K562 (cell line): Measurements from ENCODE around the gene B2M. TPM values are rescaled to one million over a fixed set of nuclear protein-coding genes. Genes with fewer than 3 reads are reported as not detected.

ENCODE experiments used
- ATAC-seq: fragments of 200-7000 bp; cut with Tn5 transposase; 3 replicates; pipeline ENCODE4 v1.9.1; 2020; ENCODE audit warnings: moderate library complexity
- BruUV-seq: library from RNA; stranded (reverse); fragments of 400-500 nt; replicated peaks from 2 replicates; lab custom pipeline; 2021; lab: Mats Ljungman, UMichigan
- CTCF ChIA-PET: fragments of 300-600 bp; formaldehyde crosslinking; extraction: SDS; loops from one replicate; lab custom pipeline; 2021; ENCODE audit warnings: low intra/inter-chr PET ratio; lab: Yijun Ruan, JAX
- POLR2A ChIA-PET: fragments of 300-600, 350-650 bp; sonication (Branson Sonifier 250); formaldehyde crosslinking; extraction: SDS; loops from one replicate; lab custom pipeline; 2021; ENCODE audit warnings: antibody characterized with exemption, inconsistent platforms; lab: Yijun Ruan, JAX
- DNase-seq, 4 experiments: peaks; one replicate each; pipeline versions ENCODE4 v3.0.0 to v3.0.0-alpha.2; 2011 to 2018; ENCODE audit warnings: low spot score in 3 of 4, mixed read lengths in 3 of 4; ENCODE audit errors: extremely low read depth in 1 of 4
- FAIRE-seq: peaks from 2 replicates; lab custom pipeline; 2011; peaks lifted over from hg19 to GRCh38; lab: Jason Lieb, UNC
- H2AFZ ChIP-seq: 2 replicates; pipeline ENCODE4 v1.6.0; 2011; ENCODE audit warnings: low read depth, low read length, control low read depth, inconsistent platforms
- H3K27ac ChIP-seq: fragments of 200-600 bp; 3 replicates; pipeline ENCODE4 v1.8.0; 2011; ENCODE audit warnings: low read depth, mild to moderate bottlenecking, control low read depth, inconsistent platforms, low read length, moderate library complexity, mixed read lengths; ENCODE audit errors: extremely low read depth
- H3K27me3 ChIP-seq, 2 experiments: fragments of 300-600 bp in 1 of 2; 2 replicates in 1 of 2; 3 replicates in 1 of 2; pipeline versions ENCODE4 v1.6.0 to v1.8.0; 2011; ENCODE audit warnings: inconsistent platforms in 2 of 2, low read length in 2 of 2, mild to moderate bottlenecking in 1 of 2, mixed read lengths in 1 of 2, moderate library complexity in 1 of 2; ENCODE audit not compliant: control insufficient read depth in 2 of 2, insufficient read depth in 2 of 2
- H3K36me3 ChIP-seq: fragments of 300-600 bp; 3 replicates; pipeline ENCODE4 v1.8.0; 2011; ENCODE audit warnings: mild to moderate bottlenecking, low read length, inconsistent platforms; ENCODE audit not compliant: control insufficient read depth, insufficient read depth
- H3K4me1 ChIP-seq, 2 experiments: fragments of 200-600 bp in 1 of 2; replicated peaks in 1 of 2; 2 replicates in 1 of 2; 3 replicates in 1 of 2; pipeline versions ENCODE4 v1.5.1 to v1.8.0; 2011; ENCODE audit warnings: inconsistent platforms in 2 of 2, low read length in 2 of 2, mild to moderate bottlenecking in 1 of 2, mixed read lengths in 1 of 2, moderate library complexity in 1 of 2; ENCODE audit not compliant: control insufficient read depth in 2 of 2, insufficient read depth in 2 of 2
- H3K4me2 ChIP-seq: 2 replicates; pipeline ENCODE4 v1.6.1; 2011; ENCODE audit warnings: low read length, control low read depth, inconsistent platforms, mixed read lengths; ENCODE audit not compliant: insufficient read depth
- H3K4me3 ChIP-seq: fragments of 200-600 bp; sonication (generic), shearing (Covaris generic); 2 replicates; pipeline ENCODE4 v1.5.1; 2016; ENCODE audit warnings: control low read depth, inconsistent platforms
- H3K79me2 ChIP-seq: fragments of 200-600 bp; 3 replicates; pipeline ENCODE4 v1.8.0; 2011; ENCODE audit warnings: low read length, inconsistent platforms; ENCODE audit not compliant: control insufficient read depth, insufficient read depth
- H3K9ac ChIP-seq, 2 experiments: 2 replicates each; pipeline versions ENCODE4 v1.6.0 to v1.6.1; 2011; ENCODE audit warnings: low read depth in 2 of 2, low read length in 2 of 2, control low read depth in 1 of 2, inconsistent platforms in 1 of 2, mild to moderate bottlenecking in 1 of 2, mixed read lengths in 1 of 2; ENCODE audit not compliant: insufficient read depth in 1 of 2
- H3K9me1 ChIP-seq: one replicate; pipeline ENCODE4 v1.6.0; 2011; ENCODE audit warnings: inconsistent platforms, mild to moderate bottlenecking, low read length, moderate library complexity; ENCODE audit not compliant: control insufficient read depth, insufficient read depth
- H3K9me3 ChIP-seq: replicated peaks from 2 replicates; pipeline ENCODE4 v1.5.1; 2011; ENCODE audit warnings: low read depth, low read length, inconsistent platforms; ENCODE audit not compliant: control insufficient read depth, insufficient read depth
- H4K20me1 ChIP-seq: replicated peaks from 2 replicates; pipeline ENCODE4 v1.6.1; 2011; ENCODE audit warnings: low read length, inconsistent platforms, mixed read lengths; ENCODE audit not compliant: control insufficient read depth, insufficient read depth
- ATF3 ChIP-seq, 2 experiments: fragments of 450-650 bp in 1 of 2; sonication (generic) in 1 of 2; formaldehyde crosslinking in 1 of 2; IDR thresholded peaks in 1 of 2; conservative IDR thresholded peaks in 1 of 2; 2 replicates each; pipeline versions ENCODE4 v1.6.1 to v1.8.1; 2016 to 2023; ENCODE audit warnings: mild to moderate bottlenecking in 2 of 2, moderate library complexity in 2 of 2, inconsistent platforms in 1 of 2, missing genetic modification reagents in 1 of 2
- HLTF ChIP-seq: fragments of 450-650 bp; IDR thresholded peaks from 2 replicates; pipeline ENCODE4 v1.6.1; 2016
- NFE2 ChIP-seq: IDR thresholded peaks from 2 replicates; pipeline ENCODE4 v1.6.1; 2014; ENCODE audit warnings: antibody characterized with exemption, low read depth
- NR2C2 ChIP-seq, 2 experiments: fragments of 200-800 bp in 1 of 2; sonication (Bioruptor generic) in 1 of 2; sonication (generic) in 1 of 2; formaldehyde crosslinking in 1 of 2; IDR thresholded peaks; 2 replicates each; pipeline versions ENCODE4 v1.6.1 to v1.8.0; 2016 to 2022; ENCODE audit warnings: mild to moderate bottlenecking in 1 of 2, missing compliant biosample characterization in 1 of 2, missing genetic modification characterization in 1 of 2, missing genetic modification reagents in 1 of 2
- SLC30A9 ChIP-seq: fragments of 250-450 bp; sonication (Bioruptor Pico); IDR thresholded peaks from 2 replicates; pipeline ENCODE4 v1.8.0; 2022; ENCODE audit warnings: mild to moderate bottlenecking, moderate library complexity
- SOX6 ChIP-seq: fragments of 450-650 bp; IDR thresholded peaks from 2 replicates; pipeline ENCODE4 v1.6.1; 2014; ENCODE audit warnings: mild to moderate bottlenecking
- ZBTB1 ChIP-seq: sonication (generic); formaldehyde crosslinking; IDR thresholded peaks from 2 replicates; pipeline ENCODE4 v1.8.1; 2023; ENCODE audit warnings: missing genetic modification reagents, low read depth, mild to moderate bottlenecking, borderline replicate concordance
- ZNF699 ChIP-seq: fragments of 250-450 bp; sonication (Bioruptor Pico); IDR thresholded peaks from 2 replicates; pipeline ENCODE4 v1.8.0; 2021; ENCODE audit warnings: mild to moderate bottlenecking, moderate library complexity; ENCODE audit not compliant: insufficient replicate concordance
- WGBS: fragments of 100-300 bp; shearing (Covaris generic); methylation state at CpG from one replicate; pipeline ENCODE4 v1.1.6; 2016; ENCODE audit warnings: low coverage, mixed read lengths; ENCODE audit not compliant: insufficient coverage; ENCODE audit errors: missing lambda C conversion rate; 5-methylcytosine and 5-hydroxymethylcytosine counted together
- in situ Hi-C: fragments of 300-500 bp; cut with MboI; formaldehyde crosslinking; loops from 4 replicates; pipeline ENCODE4 v1.15.0; 2018; ENCODE audit warnings: inconsistent platforms, mixed read lengths
- intact Hi-C: fragments of 100-400 bp; cut with micrococcal nuclease; formaldehyde crosslinking; loops from 2 replicates; pipeline ENCODE4 v1.14.2; 2022
- polyA plus RNA-seq, 8 experiments: library from polyadenylated mRNA; depleted of rRNA in 4 of 8; stranded (reverse) in 5 of 8; unstranded in 3 of 8; fragments of >200 nt; fragmentation: Nextera tagmentation in 2 of 8; fragmentation: Illumina TruSeq in 1 of 8; extraction: Ambion mirVana in 2 of 8; extraction: Trizol in 1 of 8; gene quantifications; 2 replicates each; pipeline versions ENCODE4 v1.2.1 to v1.2.3, GENCODE V29; 2011 to 2014; ENCODE audit warnings: inconsistent platforms in 1 of 8, missing spikeins in 1 of 8
- total RNA-seq, 7 experiments: library from RNA; depleted of rRNA in 6 of 7; stranded (reverse); fragments of >200 nt in 6 of 7; fragmentation: Illumina TruSeq in 2 of 7; extraction: Trizol in 2 of 7; gene quantifications; 2 replicates each; pipeline versions ENCODE4 v1.2.1 to v1.2.3, GENCODE V29; 2011 to 2021; ENCODE audit warnings: low replicate concordance in 1 of 7

The B2M gene
- total and polyA plus RNA-seq, 9 of the 15 experiments (the other 6 are each of a cell fraction or from before 2014, with no cell fraction given): 460 to 3,138 (median 1,032) TPM

GRCh38 chr15:44706946-44707636 is 4.2 kb upstream of the B2M start:
- TF ChIP-seq HLTF (no peak), SLC30A9 (CRISPR knock-in tag) (no peak), NR2C2 (CRISPR knock-in tag; IDR thresholded peaks at IDR 0.05) (no peak), NR2C2 (tag; IDR thresholded peaks at IDR 0.05) (no peak), NFE2 (no peak), ATF3 (IDR thresholded peaks at IDR 0.05) (no peak), ATF3 (CRISPR knock-in tag; conservative IDR thresholded peaks at IDR 0.05) (no peak), SOX6 (no peak), ZNF699 (no peak), ZBTB1 (no peak)
- POLR2A ChIA-PET: interaction anchor here (1.0 to 2.0 kb wide), 3 partner anchors 11 to 44 kb away, joined by 3 to 4 read pairs (median 4); partner anchors contain the start of gene SPG11
- Histone ChIP-seq H3K4me1 (peaks cover 5% of the 10 kb centered on the region in 2 experiments; a peak in 3 of 5 replicates), H2AFZ (no peak overlapping the region), H3K4me3 (no peak overlapping the region), H3K27ac (no peak overlapping the region), H3K9me3 (no peaks in the 10 kb centered on the region), H3K9me1 (no peaks in the 10 kb centered on the region), H3K36me3 (no peaks in the 10 kb centered on the region), H4K20me1 (no peaks in the 10 kb centered on the region), H3K4me2 (no peak overlapping the region), H3K9ac (peak overlapping the region in 1 of 2 experiments; percentile 34; a peak in 1 of 4 replicates), H3K27me3 (no peaks in the 10 kb centered on the region), H3K79me2 (peaks cover 16% of the 10 kb centered on the region)
- in situ Hi-C loops: no loop called here
- ATAC-seq (no peak), FAIRE-seq (no peak), DNase-seq (no peak)
- CTCF ChIA-PET: no interaction called here
- BruUV-seq: no TSS peak
- intact Hi-C loops: no loop called here
- WGBS: 65% methylated on average over 2 of the region's 2 CpGs
